PC-9 (cell line): Measurements from ENCODE around the gene UBA1.

Experiments used
- CTCF ChIP-seq: fragments of 200-600 bp; sonication (generic); conservative IDR thresholded peaks from 2 replicates; pipeline ENCODE4 v1.6.1; 2017; ENCODE audit warnings: mixed run types, antibody characterized with exemption, mild to moderate bottlenecking, moderate library complexity
- EZH2 ChIP-seq: fragments of 200-600 bp; sonication (generic); IDR thresholded peaks from 2 replicates; pipeline ENCODE4 v1.8.0; 2017; ENCODE audit warnings: antibody characterized with exemption, low read depth

DNA sequence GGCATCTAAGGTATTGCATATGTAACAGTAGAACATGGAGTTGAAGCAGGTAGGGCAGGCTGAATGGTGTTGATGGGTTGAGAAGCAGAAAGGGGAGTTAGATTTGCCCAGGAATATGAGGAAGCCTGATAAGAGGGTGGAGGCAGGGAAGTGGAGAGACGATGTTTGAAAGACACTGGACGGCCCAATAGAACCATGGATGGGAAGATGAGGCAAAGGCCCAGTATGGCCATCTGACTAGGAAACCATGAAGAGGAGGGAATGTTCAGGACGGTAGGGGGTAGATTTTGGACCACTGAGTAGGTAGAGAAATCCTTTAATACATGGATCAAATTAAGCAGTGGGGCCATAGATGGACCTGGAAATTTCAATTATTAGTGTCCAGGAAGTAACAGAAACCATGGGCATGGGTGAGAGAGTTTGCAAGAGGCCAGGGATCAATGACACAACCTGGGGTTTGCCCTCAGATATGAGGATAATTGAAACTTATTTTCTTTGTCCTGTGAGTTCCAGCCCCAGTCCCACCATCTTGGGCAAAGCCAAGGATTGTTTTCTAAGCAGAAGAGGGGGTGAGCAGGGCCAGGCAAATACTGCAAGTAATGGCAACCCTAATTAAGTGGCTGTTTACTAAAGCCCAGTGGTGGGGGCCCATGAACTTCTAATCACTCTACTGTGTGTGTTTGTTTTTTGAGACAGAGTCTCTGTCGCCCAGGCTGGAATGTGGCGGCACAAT, 36.7 kb downstream of the UBA1 start:
- TF ChIP-seq CTCF (no peak), EZH2 (no peak)
